Brain microvascular endothelial cell (primary cell): ENCODE measurements around the gene PRKG1.

Experiments
- DNase-seq: peaks from one replicate; pipeline ENCODE4 v3.0.0-alpha.2; 2020
- H3K27ac ChIP-seq: fragments of 250-450 bp; sonication (Bioruptor Pico); 2 replicates; pipeline ENCODE4 v1.5.1; 2020; ENCODE audit warnings: mild to moderate bottlenecking, moderate library complexity
- H3K27me3 ChIP-seq: fragments of 250-450 bp; sonication (Bioruptor Pico); replicated peaks from 2 replicates; pipeline ENCODE4 v1.5.1; 2020; ENCODE audit warnings: mild to moderate bottlenecking
- H3K36me3 ChIP-seq: fragments of 250-450 bp; sonication (Bioruptor Pico); replicated peaks from 2 replicates; pipeline ENCODE4 v1.5.1; 2020; ENCODE audit warnings: mild to moderate bottlenecking
- H3K4me3 ChIP-seq: 2 replicates; pipeline ENCODE4 v1.5.1; 2011; ENCODE audit warnings: low read depth, mild to moderate bottlenecking, control low read depth, low read length, moderate library complexity
- in situ Hi-C: cut with HindIII; loops from 2 replicates; pipeline ENCODE4 v1.10.0; 2017; ENCODE audit warnings: low sequenced_read_pairs, low pct_ligation_motif_present
- TF ChIP-seq, protein P1 (sequence below): IDR thresholded peaks from 2 replicates; pipeline ENCODE4 v1.5.1; 2011; ENCODE audit warnings: low read depth, mild to moderate bottlenecking, moderate library complexity, low read length, control low read depth, inconsistent platforms; ENCODE audit errors: missing control alignments

Gene PRKG1

DNA sequence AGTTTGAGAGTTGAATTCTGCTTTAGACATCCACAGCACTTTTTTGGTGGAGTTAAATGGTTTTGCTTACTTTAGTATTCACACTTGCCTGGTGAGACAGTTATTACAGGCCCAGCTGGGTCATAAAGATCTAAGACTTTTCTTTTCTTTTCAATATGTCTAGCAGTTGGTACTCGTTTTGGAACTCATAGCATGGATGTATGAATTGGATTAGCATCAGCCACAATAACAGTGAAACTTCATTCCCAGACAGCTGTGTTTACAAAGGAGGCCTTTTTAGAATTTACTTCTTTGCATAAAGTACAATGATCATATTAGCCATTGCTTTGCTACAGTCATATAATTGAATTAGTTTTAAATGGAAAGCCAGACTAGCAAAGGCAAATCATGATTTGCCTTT, 1071.3 kb downstream of the PRKG1 start:
- no peaks in the 10 kb centered on the region for H3K27me3 ChIP-seq
- no peak for DNase-seq
- H3K27ac ChIP-seq, result no peak overlapping the region
- TF ChIP-seq, protein P1, sequence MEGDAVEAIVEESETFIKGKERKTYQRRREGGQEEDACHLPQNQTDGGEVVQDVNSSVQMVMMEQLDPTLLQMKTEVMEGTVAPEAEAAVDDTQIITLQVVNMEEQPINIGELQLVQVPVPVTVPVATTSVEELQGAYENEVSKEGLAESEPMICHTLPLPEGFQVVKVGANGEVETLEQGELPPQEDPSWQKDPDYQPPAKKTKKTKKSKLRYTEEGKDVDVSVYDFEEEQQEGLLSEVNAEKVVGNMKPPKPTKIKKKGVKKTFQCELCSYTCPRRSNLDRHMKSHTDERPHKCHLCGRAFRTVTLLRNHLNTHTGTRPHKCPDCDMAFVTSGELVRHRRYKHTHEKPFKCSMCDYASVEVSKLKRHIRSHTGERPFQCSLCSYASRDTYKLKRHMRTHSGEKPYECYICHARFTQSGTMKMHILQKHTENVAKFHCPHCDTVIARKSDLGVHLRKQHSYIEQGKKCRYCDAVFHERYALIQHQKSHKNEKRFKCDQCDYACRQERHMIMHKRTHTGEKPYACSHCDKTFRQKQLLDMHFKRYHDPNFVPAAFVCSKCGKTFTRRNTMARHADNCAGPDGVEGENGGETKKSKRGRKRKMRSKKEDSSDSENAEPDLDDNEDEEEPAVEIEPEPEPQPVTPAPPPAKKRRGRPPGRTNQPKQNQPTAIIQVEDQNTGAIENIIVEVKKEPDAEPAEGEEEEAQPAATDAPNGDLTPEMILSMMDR, result no peak
- no peak overlapping the region for H3K4me3 ChIP-seq
- H3K36me3 ChIP-seq, result no peaks in the 10 kb centered on the region
- in situ Hi-C loops, result no loop called here

DNA sequence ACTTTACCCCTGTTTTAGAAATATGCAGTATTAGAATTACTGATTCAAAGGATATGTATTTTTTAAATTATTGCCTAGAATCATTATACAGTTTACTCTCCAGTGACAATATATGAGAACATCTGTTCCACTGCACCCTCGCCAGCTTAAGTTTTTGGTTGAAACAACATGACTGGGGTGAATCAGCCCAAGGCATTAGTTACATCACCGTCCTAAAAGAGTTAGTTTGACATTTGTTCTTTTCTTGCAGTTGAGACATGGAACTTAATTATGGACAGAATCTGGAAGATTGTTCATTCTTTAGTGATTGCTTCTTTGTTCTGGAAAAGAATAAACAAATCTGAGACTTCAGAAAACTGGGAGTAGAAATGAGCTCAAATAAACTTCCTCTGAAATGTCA, 1072.5 kb downstream of the PRKG1 start:
- Histone ChIP-seq H3K27me3 (no peaks in the 10 kb centered on the region), H3K4me3 (no peak overlapping the region), H3K27ac (no peak overlapping the region), H3K36me3 (no peaks in the 10 kb centered on the region)
- in situ Hi-C loops, result no loop called here
- no peak for DNase-seq
- TF ChIP-seq, protein P1, result no peak

DNA sequence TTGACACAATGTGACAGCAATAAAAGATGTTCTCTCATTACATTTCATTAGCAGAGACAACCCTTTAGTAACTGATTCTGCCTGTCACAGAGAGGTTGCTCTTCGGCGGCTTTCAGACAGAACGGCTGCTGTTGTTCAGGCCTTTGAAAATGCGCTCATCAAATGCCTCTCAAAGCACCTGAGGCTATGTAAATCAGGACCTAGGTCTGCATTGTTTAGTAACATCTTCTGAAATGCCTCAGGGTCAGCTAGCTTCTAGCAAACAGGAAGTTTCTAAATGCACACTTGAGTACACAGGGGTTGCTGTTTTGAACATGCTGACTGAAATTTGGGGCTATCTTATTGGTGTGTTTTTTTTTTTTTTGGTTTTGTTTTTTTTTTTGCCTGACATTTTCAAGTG, 1096.5 kb downstream of the PRKG1 start:
- no peak overlapping the region for H3K4me3 ChIP-seq
- no peak for DNase-seq
- H3K27me3 ChIP-seq, result no peaks in the 10 kb centered on the region
- in situ Hi-C loops, result no loop called here
- no peaks in the 10 kb centered on the region for H3K36me3 ChIP-seq
- TF ChIP-seq, protein P1, result no peak
- no peak overlapping the region for H3K27ac ChIP-seq

DNA sequence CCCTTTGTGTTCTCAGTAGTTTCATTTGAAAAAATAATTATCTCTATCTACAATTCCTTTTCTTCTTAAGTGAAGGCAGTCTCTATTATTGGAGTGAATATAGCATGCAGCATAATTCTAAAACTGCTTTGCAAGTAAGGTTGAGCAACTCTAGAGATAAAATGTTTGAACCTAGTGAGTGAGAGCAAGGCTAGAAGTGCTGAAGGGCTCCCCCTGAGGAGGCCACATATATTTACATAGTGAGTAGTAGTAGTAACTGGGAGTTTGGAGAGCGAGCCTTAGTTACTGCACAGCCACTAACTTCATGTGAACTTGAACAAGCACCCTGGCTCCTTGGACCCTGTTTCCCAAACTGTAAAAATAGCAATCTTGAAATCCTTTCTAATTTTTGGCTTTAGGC, 1098.3 kb downstream of the PRKG1 start:
- Histone ChIP-seq H3K36me3 (no peaks in the 10 kb centered on the region), H3K27me3 (no peaks in the 10 kb centered on the region), H3K27ac (no peak overlapping the region), H3K4me3 (no peak overlapping the region)
- in situ Hi-C loops, result no loop called here
- peak; percentile 31 for DNase-seq
- TF ChIP-seq, protein P1, result peak; percentile 44

DNA sequence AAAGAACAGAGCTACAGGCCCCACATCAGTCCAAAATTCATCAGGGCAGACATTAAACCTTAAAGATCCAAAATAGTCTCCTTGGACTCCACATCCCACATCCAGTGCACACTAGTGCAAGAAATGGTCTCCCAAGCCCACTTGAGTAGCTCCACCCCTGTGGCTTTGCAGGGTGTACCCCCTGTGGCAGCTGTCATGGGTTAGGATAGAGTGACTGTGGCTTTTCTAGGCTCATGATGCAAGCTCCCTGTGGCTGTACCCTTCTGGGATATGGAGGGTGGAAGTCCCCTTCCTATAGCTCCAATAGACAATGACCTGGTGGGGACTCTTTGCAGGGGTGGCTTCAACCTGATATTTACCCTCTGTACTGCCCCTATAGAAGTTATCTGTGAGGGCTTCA, 1111.0 kb downstream of the PRKG1 start:
- TF ChIP-seq, protein P1, result no peak
- in situ Hi-C loops, result no loop called here
- no peak overlapping the region for H3K27ac ChIP-seq
- no peak overlapping the region for H3K4me3 ChIP-seq
- no peaks in the 10 kb centered on the region for H3K27me3 ChIP-seq
- H3K36me3 ChIP-seq, result no peaks in the 10 kb centered on the region
- DNase-seq, result no peak

DNA sequence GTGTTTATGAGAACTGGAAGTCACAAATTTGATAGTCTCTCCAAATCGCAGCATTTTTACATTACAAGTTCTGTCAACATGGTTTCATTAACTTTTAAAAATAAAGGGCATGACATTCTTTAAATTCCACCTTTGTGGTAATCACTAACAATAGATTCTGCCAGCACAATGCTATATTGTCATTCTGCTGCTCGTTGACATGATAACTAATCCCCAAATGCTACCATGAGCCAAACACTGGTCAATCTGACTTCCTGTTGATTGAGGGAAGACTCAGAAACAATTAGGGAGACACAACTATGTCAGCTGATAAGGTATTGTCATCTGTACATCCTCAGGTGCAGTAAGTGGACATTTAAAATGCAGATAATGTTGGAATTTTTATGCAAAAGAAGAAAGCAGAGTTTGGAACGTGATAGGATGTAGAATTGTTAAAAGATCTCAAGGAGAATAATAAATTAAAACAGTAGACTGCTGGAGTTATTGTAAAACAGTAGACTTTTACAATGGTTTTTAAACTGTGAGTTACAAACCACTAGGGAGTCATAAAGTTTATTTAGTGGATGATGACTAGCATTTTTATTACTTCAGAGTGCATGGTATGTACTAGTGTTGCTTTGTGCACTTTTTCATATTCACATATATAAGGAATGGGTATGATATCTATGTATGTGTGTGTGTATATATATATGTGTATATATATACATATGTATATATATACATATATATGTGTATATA, 1113.4 kb downstream of the PRKG1 start:
- no peak for DNase-seq
- Histone ChIP-seq H3K27me3 (no peaks in the 10 kb centered on the region), H3K36me3 (no peaks in the 10 kb centered on the region), H3K27ac (no peak overlapping the region), H3K4me3 (no peak overlapping the region)
- in situ Hi-C loops, result no loop called here
- TF ChIP-seq, protein P1, result no peak
